Suprapubic skin (tissue), 4 donors: ENCODE data around the gene COL4A1. TPM values are rescaled to one million over a fixed set of nuclear protein-coding genes. Genes with fewer than 3 reads are reported as not detected.

Source experiments
- DNase-seq, 2 donors: peaks; one replicate each; pipeline ENCODE4 v3.0.0-alpha.2; 2019; ENCODE audit warnings: low spot score in 2 of 2
- H3K27ac ChIP-seq: fragments of 200-600 bp; sonication (generic); one replicate; pipeline ENCODE4 v1.5.1; 2019
- H3K27me3 ChIP-seq: fragments of 200-600 bp; sonication (generic); one replicate; pipeline ENCODE4 v1.5.1; 2019
- H3K36me3 ChIP-seq: fragments of 200-600 bp; sonication (generic); one replicate; pipeline ENCODE4 v1.5.1; 2019
- H3K4me1 ChIP-seq: fragments of 200-600 bp; sonication (generic); one replicate; pipeline ENCODE4 v1.5.1; 2019
- H3K4me3 ChIP-seq: fragments of 200-600 bp; sonication (generic); one replicate; pipeline ENCODE4 v1.5.1; 2019; ENCODE audit warnings: mild to moderate bottlenecking
- H3K9me3 ChIP-seq: fragments of 200-600 bp; sonication (generic); one replicate; pipeline ENCODE4 v1.5.1; 2019
- CTCF ChIP-seq, 2 donors: fragments of 200-600 bp in 1 of 2; fragments of 450-650 bp in 1 of 2; sonication (generic) in 1 of 2; IDR thresholded peaks; one replicate each; pipeline ENCODE4 v1.5.1; 2016 to 2019; ENCODE audit warnings: antibody characterized with exemption in 2 of 2, mild to moderate bottlenecking in 1 of 2, moderate library complexity in 1 of 2
- EP300 ChIP-seq: sonication (generic); formaldehyde crosslinking; IDR thresholded peaks from one replicate; pipeline ENCODE4 v1.6.1; 2017; ENCODE audit warnings: antibody characterized with exemption
- POLR2A ChIP-seq, 2 donors: fragments of 450-650 bp; IDR thresholded peaks; one replicate each; pipeline ENCODE4 v1.6.1; 2017; ENCODE audit warnings: antibody characterized with exemption in 2 of 2, mild to moderate bottlenecking in 2 of 2, moderate library complexity in 2 of 2
- POLR2AphosphoS5 ChIP-seq, 3 donors: sonication (generic); formaldehyde crosslinking; IDR thresholded peaks; one replicate each; pipeline ENCODE4 v1.6.1; 2017; ENCODE audit warnings: antibody characterized with exemption in 3 of 3
- WGBS: methylation state at CpG from one replicate; pipeline ENCODE4 v1.1.5; 2018; 5-methylcytosine and 5-hydroxymethylcytosine counted together
- total RNA-seq, 4 donors: library from RNA; depleted of rRNA; stranded (reverse); fragments of >200 nt; gene quantifications; one replicate each; pipeline ENCODE4 v1.1.0, GENCODE V29; 2016

The COL4A1 gene
- total RNA-seq, 4 donors from 2014 or later, result 36.7 to 60.8 (median 43.6) TPM

GRCh38 chr13:110275931-110276552, 30.9 kb downstream of the COL4A1 start:
- no peaks in the 10 kb centered on the region for H3K27me3 ChIP-seq
- no peaks in the 10 kb centered on the region for H3K36me3 ChIP-seq
- H3K4me3 ChIP-seq, result no peak overlapping the region
- WGBS, result 42% methylated on average over 16 of the region's 16 CpGs
- DNase-seq, result no peak
- no peaks in the 10 kb centered on the region for H3K9me3 ChIP-seq
- TF ChIP-seq EP300 (no peak), POLR2A (IDR thresholded peaks at IDR 0.05) (no peak), CTCF (IDR thresholded peaks at IDR 0.05) (no peak), POLR2AphosphoS5 (IDR thresholded peaks at IDR 0.05) (no peak)
- H3K4me1 ChIP-seq, result peaks cover 27% of the 10 kb centered on the region
- peak overlapping the region; percentile 10 for H3K27ac ChIP-seq

- H3K36me3 ChIP-seq, result no peaks in the 10 kb centered on the region
- DNase-seq, result no peak
- H3K4me3 ChIP-seq, result no peak overlapping the region
- no peaks in the 10 kb centered on the region for H3K27me3 ChIP-seq
- H3K9me3 ChIP-seq, result no peaks in the 10 kb centered on the region
- no peak for TF ChIP-seq EP300
- TF ChIP-seq CTCF (IDR thresholded peaks at IDR 0.05), result no peak
- no peak for TF ChIP-seq POLR2A (IDR thresholded peaks at IDR 0.05)
- TF ChIP-seq POLR2AphosphoS5 (IDR thresholded peaks at IDR 0.05), result no peak
- H3K4me1 ChIP-seq, result peaks cover 20% of the 10 kb centered on the region
- H3K27ac ChIP-seq, result no peak overlapping the region
- WGBS, result 81% methylated on average over 5 of the region's 5 CpGs
Measured at GRCh38 chr13:110274687-110275086, 32.3 kb downstream of the COL4A1 start.

- DNase-seq, result no peak
- Histone ChIP-seq H3K36me3 (no peaks in the 10 kb centered on the region), H3K27ac (no peak overlapping the region), H3K4me1 (peaks cover 16% of the 10 kb centered on the region), H3K27me3 (peaks cover 3% of the 10 kb centered on the region), H3K9me3 (no peaks in the 10 kb centered on the region), H3K4me3 (no peak overlapping the region)
- TF ChIP-seq EP300 (no peak), POLR2AphosphoS5 (IDR thresholded peaks at IDR 0.05) (no peak), CTCF (IDR thresholded peaks at IDR 0.05) (no peak), POLR2A (IDR thresholded peaks at IDR 0.05) (no peak)
- WGBS, result 85% methylated on average over 6 of the region's 6 CpGs
Measured at GRCh38 chr13:110273254-110273653, 33.7 kb downstream of the COL4A1 start.

GRCh38 chr13:110272651-110273050, 34.3 kb downstream of the COL4A1 start:
- peaks cover 16% of the 10 kb centered on the region for H3K4me1 ChIP-seq
- DNase-seq, result no peak
- 86% methylated on average over 6 of the region's 6 CpGs for WGBS
- peaks cover 3% of the 10 kb centered on the region for H3K27me3 ChIP-seq
- TF ChIP-seq POLR2A (IDR thresholded peaks at IDR 0.05) (no peak), POLR2AphosphoS5 (IDR thresholded peaks at IDR 0.05) (no peak), CTCF (IDR thresholded peaks at IDR 0.05) (no peak), EP300 (no peak)
- H3K36me3 ChIP-seq, result no peaks in the 10 kb centered on the region
- no peaks in the 10 kb centered on the region for H3K9me3 ChIP-seq
- H3K27ac ChIP-seq, result no peak overlapping the region
- no peak overlapping the region for H3K4me3 ChIP-seq

- H3K27ac ChIP-seq, result no peak overlapping the region
- no peak overlapping the region for H3K4me3 ChIP-seq
- peaks cover 12% of the 10 kb centered on the region for H3K4me1 ChIP-seq
- H3K36me3 ChIP-seq, result no peaks in the 10 kb centered on the region
- no peaks in the 10 kb centered on the region for H3K9me3 ChIP-seq
- DNase-seq, result no peak
- TF ChIP-seq EP300 (no peak), POLR2A (IDR thresholded peaks at IDR 0.05) (no peak), CTCF (IDR thresholded peaks at IDR 0.05) (no peak), POLR2AphosphoS5 (IDR thresholded peaks at IDR 0.05) (no peak)
- 92% methylated on average over 5 of the region's 5 CpGs for WGBS
- H3K27me3 ChIP-seq, result peaks cover 5% of the 10 kb centered on the region
Measured at GRCh38 chr13:110272227-110272626, 34.7 kb downstream of the COL4A1 start.
